HEK293 (cell line): ENCODE results near the gene TESK1.

Experiments
- TCF7L2 ChIP-seq: IDR thresholded peaks from 2 replicates; pipeline ENCODE4 v1.6.1; 2011; ENCODE audit warnings: low read depth, mild to moderate bottlenecking, inconsistent platforms, low read length, moderate library complexity, borderline replicate concordance
- ZBTB1 ChIP-seq: fragments of 450-650 bp; formaldehyde crosslinking; IDR thresholded peaks from 2 replicates; pipeline ENCODE4 v1.5.1; 2016; ENCODE audit warnings: missing biosample characterization, missing genetic modification characterization
- ZFHX2 ChIP-seq: fragments of 450-650 bp; formaldehyde crosslinking; conservative IDR thresholded peaks from 2 replicates; pipeline ENCODE4 v1.5.1; 2016; ENCODE audit warnings: missing biosample characterization, missing genetic modification characterization
- ZNF112 ChIP-seq: fragments of 450-650 bp; formaldehyde crosslinking; IDR thresholded peaks from 2 replicates; pipeline ENCODE4 v1.5.0; 2017; ENCODE audit warnings: missing biosample characterization, missing genetic modification characterization
- ZNF169 ChIP-seq: fragments of 450-650 bp; formaldehyde crosslinking; IDR thresholded peaks from 2 replicates; pipeline ENCODE4 v1.5.1; 2016; ENCODE audit warnings: missing biosample characterization, missing genetic modification characterization
- ZNF174 ChIP-seq: fragments of 450-650 bp; formaldehyde crosslinking; IDR thresholded peaks from 2 replicates; pipeline ENCODE4 v1.5.0; 2017; ENCODE audit warnings: missing biosample characterization, mild to moderate bottlenecking, missing genetic modification characterization
- ZNF221 ChIP-seq: fragments of 450-650 bp; formaldehyde crosslinking; IDR thresholded peaks from 2 replicates; pipeline ENCODE4 v1.5.1; 2017; ENCODE audit warnings: missing biosample characterization, missing genetic modification characterization, borderline replicate concordance
- ZNF324 ChIP-seq: fragments of 450-650 bp; formaldehyde crosslinking; IDR thresholded peaks from 2 replicates; pipeline ENCODE4 v1.5.1; 2016; ENCODE audit warnings: missing biosample characterization, missing genetic modification characterization
- ZSCAN30 ChIP-seq: fragments of 450-650 bp; IDR thresholded peaks from 2 replicates; pipeline ENCODE4 v1.5.1; 2018; ENCODE audit warnings: missing biosample characterization, mild to moderate bottlenecking, missing genetic modification characterization, moderate library complexity
- TF ChIP-seq, protein P1 (sequence below): fragments of 450-650 bp; formaldehyde crosslinking; IDR thresholded peaks from 2 replicates; pipeline ENCODE4 v1.5.1; 2016; ENCODE audit warnings: missing biosample characterization, missing genetic modification characterization
- TF ChIP-seq, protein P2 (sequence below): fragments of 450-650 bp; formaldehyde crosslinking; IDR thresholded peaks from 2 replicates; pipeline ENCODE4 v1.5.1; 2016; ENCODE audit warnings: missing biosample characterization, missing genetic modification characterization

DNA sequence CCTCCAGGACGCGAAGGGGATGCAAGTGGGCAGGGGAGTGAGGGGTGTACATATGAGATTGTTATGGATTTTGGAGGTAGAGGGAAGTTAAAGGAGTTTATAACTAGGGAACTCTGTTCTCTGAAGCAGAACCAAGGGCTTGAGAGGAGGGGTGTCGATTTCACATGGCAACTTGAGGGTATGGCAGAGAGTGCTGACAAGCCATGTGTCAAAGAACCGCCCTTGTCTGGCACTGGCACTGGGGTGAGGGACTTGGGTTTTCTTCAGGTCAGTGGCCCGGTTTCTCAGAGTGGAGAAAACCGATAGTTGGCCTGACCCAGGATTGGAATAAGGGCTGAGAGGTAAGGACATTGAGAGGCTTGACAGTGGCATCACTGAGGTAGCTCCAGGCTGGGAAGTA, 47.7 kb upstream of the TESK1 start:
- no peak for TF ChIP-seq ZNF324 (tag by site-specific recombination)
- no peak for TF ChIP-seq ZSCAN30 (tag by site-specific recombination)
- TF ChIP-seq, protein P1, sequence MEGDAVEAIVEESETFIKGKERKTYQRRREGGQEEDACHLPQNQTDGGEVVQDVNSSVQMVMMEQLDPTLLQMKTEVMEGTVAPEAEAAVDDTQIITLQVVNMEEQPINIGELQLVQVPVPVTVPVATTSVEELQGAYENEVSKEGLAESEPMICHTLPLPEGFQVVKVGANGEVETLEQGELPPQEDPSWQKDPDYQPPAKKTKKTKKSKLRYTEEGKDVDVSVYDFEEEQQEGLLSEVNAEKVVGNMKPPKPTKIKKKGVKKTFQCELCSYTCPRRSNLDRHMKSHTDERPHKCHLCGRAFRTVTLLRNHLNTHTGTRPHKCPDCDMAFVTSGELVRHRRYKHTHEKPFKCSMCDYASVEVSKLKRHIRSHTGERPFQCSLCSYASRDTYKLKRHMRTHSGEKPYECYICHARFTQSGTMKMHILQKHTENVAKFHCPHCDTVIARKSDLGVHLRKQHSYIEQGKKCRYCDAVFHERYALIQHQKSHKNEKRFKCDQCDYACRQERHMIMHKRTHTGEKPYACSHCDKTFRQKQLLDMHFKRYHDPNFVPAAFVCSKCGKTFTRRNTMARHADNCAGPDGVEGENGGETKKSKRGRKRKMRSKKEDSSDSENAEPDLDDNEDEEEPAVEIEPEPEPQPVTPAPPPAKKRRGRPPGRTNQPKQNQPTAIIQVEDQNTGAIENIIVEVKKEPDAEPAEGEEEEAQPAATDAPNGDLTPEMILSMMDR (tag by site-specific recombination): no peak
- no peak for TF ChIP-seq ZNF169 (tag by site-specific recombination)
- no peak for TF ChIP-seq TCF7L2
- no peak for TF ChIP-seq ZNF174 (tag by site-specific recombination)
- TF ChIP-seq ZBTB1 (tag by site-specific recombination): no peak
- TF ChIP-seq ZNF112 (tag by site-specific recombination): no peak
- TF ChIP-seq, protein P2, sequence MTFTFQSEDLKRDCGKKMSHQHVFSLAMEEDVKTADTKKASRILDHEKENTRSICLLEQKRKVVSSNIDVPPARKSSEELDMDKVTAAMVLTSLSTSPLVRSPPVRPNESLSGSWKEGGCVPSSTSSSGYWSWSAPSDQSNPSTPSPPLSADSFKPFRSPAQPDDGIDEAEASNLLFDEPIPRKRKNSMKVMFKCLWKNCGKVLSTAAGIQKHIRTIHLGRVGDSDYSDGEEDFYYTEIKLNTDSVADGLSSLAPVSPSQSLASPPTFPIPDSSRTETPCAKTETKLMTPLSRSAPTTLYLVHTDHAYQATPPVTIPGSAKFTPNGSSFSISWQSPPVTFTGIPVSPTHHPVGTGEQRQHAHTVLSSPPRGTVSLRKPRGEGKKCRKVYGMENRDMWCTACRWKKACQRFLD: no peak
- TF ChIP-seq ZNF221 (tag by site-specific recombination): no peak
- TF ChIP-seq ZFHX2 (tag by site-specific recombination): no peak
